Measurements from ENCODE around the gene ZXDC.

ZXDC gene

GRCh38 chr3:126432361-126433104, 43.2 kb downstream of the ZXDC start:
- H3K79me2 ChIP-seq (ENCODE audit: insufficient read depth, low read length), result no peaks in the 10 kb centered on the region
- H3F3A ChIP-seq (ENCODE audit: low read depth), result no peaks in the 10 kb centered on the region
- no peaks in the 10 kb centered on the region for H3K27me3 ChIP-seq (ENCODE audit: insufficient read depth, low read length, poor library complexity, severe bottlenecking)
- TF ChIP-seq CTCF (conservative IDR thresholded peaks at IDR 0.05; ENCODE audit: low read length) (no peak), EZH2phosphoT487 (IDR thresholded peaks at IDR 0.05; ENCODE audit: borderline replicate concordance) (no peak)
- H3K4me1 ChIP-seq (ENCODE audit: insufficient read depth, low read length, poor library complexity, severe bottlenecking), result no peaks in the 10 kb centered on the region
- no peak overlapping the region for H3K4me2 ChIP-seq (ENCODE audit: low read depth, low read length, poor library complexity, severe bottlenecking)
- H3K9ac ChIP-seq (ENCODE audit: low read depth, low read length, poor library complexity, severe bottlenecking), result no peak overlapping the region
- H3K9me3 ChIP-seq (ENCODE audit: insufficient read depth, low read depth, low read length), result peaks cover 2% of the 10 kb centered on the region; the same call in 1 of the 2 replicates
- H4K20me1 ChIP-seq (ENCODE audit: insufficient read depth, low read length, poor library complexity, severe bottlenecking), result no peaks in the 10 kb centered on the region
- no peak overlapping the region for H2AFZ ChIP-seq (ENCODE audit: low read length)
- no peak overlapping the region for H3K4me3 ChIP-seq (ENCODE audit: low read length, poor library complexity, severe bottlenecking)
- peaks cover 11% of the 10 kb centered on the region; the same call in 1 of the 2 replicates for H3K36me3 ChIP-seq (ENCODE audit: insufficient read depth, low read length)
- H3K9me2 ChIP-seq (replicated peaks; ENCODE audit: low read depth, low read length), result no peaks in the 10 kb centered on the region

GRCh38 chr3:126431103-126431534, 44.6 kb downstream of the ZXDC start:
- Histone ChIP-seq H3F3A (ENCODE audit: low read depth) (no peaks in the 10 kb centered on the region), H3K9ac (ENCODE audit: low read depth, low read length, poor library complexity, severe bottlenecking) (no peak overlapping the region), H2AFZ (ENCODE audit: low read length) (no peak overlapping the region), H3K9me3 (ENCODE audit: insufficient read depth, low read depth, low read length) (peaks cover 6% of the 10 kb centered on the region; the same call in 1 of the 2 replicates), H3K4me2 (ENCODE audit: low read depth, low read length, poor library complexity, severe bottlenecking) (no peak overlapping the region), H3K4me3 (ENCODE audit: low read length, poor library complexity, severe bottlenecking) (no peak overlapping the region), H3K27me3 (ENCODE audit: insufficient read depth, low read length, poor library complexity, severe bottlenecking) (no peaks in the 10 kb centered on the region), H3K4me1 (ENCODE audit: insufficient read depth, low read length, poor library complexity, severe bottlenecking) (no peaks in the 10 kb centered on the region), H3K79me2 (ENCODE audit: insufficient read depth, low read length) (no peaks in the 10 kb centered on the region), H3K9me2 (replicated peaks; ENCODE audit: low read depth, low read length) (no peaks in the 10 kb centered on the region), H4K20me1 (ENCODE audit: insufficient read depth, low read length, poor library complexity, severe bottlenecking) (no peaks in the 10 kb centered on the region), H3K36me3 (ENCODE audit: insufficient read depth, low read length) (no peaks in the 10 kb centered on the region; the same call in 1 of the 2 replicates)
- TF ChIP-seq EZH2phosphoT487 (IDR thresholded peaks at IDR 0.05; ENCODE audit: borderline replicate concordance) (no peak), CTCF (conservative IDR thresholded peaks at IDR 0.05; ENCODE audit: low read length) (no peak)

GRCh38 chr3:126424751-126425150, 50.9 kb downstream of the ZXDC start:
- Histone ChIP-seq H3K9ac (ENCODE audit: low read depth, low read length, poor library complexity, severe bottlenecking) (no peak overlapping the region), H3F3A (ENCODE audit: low read depth) (no peaks in the 10 kb centered on the region), H3K4me3 (ENCODE audit: low read length, poor library complexity, severe bottlenecking) (no peak overlapping the region), H3K79me2 (ENCODE audit: insufficient read depth, low read length) (no peaks in the 10 kb centered on the region), H4K20me1 (ENCODE audit: insufficient read depth, low read length, poor library complexity, severe bottlenecking) (no peaks in the 10 kb centered on the region), H3K4me2 (ENCODE audit: low read depth, low read length, poor library complexity, severe bottlenecking) (no peak overlapping the region), H3K27me3 (ENCODE audit: insufficient read depth, low read length, poor library complexity, severe bottlenecking) (no peaks in the 10 kb centered on the region), H3K4me1 (ENCODE audit: insufficient read depth, low read length, poor library complexity, severe bottlenecking) (no peaks in the 10 kb centered on the region), H3K9me2 (replicated peaks; ENCODE audit: low read depth, low read length) (no peaks in the 10 kb centered on the region), H3K36me3 (ENCODE audit: insufficient read depth, low read length) (no peaks in the 10 kb centered on the region), H2AFZ (ENCODE audit: low read length) (no peak overlapping the region), H3K9me3 (ENCODE audit: insufficient read depth, low read depth, low read length) (peaks cover 13% of the 10 kb centered on the region; the same call in 1 of the 2 replicates)
- no peak for TF ChIP-seq EZH2phosphoT487 (IDR thresholded peaks at IDR 0.05; ENCODE audit: borderline replicate concordance)
- no peak for TF ChIP-seq CTCF (conservative IDR thresholded peaks at IDR 0.05; ENCODE audit: low read length)

Data from Loucy (cell line).